Spinal cord (tissue), 10 donors: ENCODE measurements around the gene SDK2. TPM values are rescaled to one million over a fixed set of nuclear protein-coding genes. Genes with fewer than 3 reads are reported as not detected.

Experiments used
- DNase-seq, 6 donors: peaks; one replicate each; pipeline versions ENCODE4 v3.0.0 to v3.0.0-alpha.2; 2013 to 2015; ENCODE audit warnings: low spot score in 6 of 6, low read depth in 4 of 6
- H3K27ac ChIP-seq: one replicate; pipeline ENCODE4 v1.5.1; 2013; ENCODE audit warnings: low read depth, low read length, control low read depth
- H3K27me3 ChIP-seq: one replicate; pipeline ENCODE4 v1.6.1; 2013; ENCODE audit warnings: low read length; ENCODE audit not compliant: control insufficient read depth, insufficient read depth
- H3K36me3 ChIP-seq: one replicate; pipeline ENCODE4 v1.6.1; 2013; ENCODE audit warnings: low read length; ENCODE audit not compliant: control insufficient read depth, insufficient read depth
- H3K4me1 ChIP-seq: one replicate; pipeline ENCODE4 v1.6.1; 2013; ENCODE audit warnings: low read length; ENCODE audit not compliant: control insufficient read depth, insufficient read depth
- H3K4me3 ChIP-seq: one replicate; pipeline ENCODE4 v1.5.1; 2013; ENCODE audit warnings: low read depth, low read length, control low read depth
- H3K9me3 ChIP-seq: one replicate; pipeline ENCODE4 v1.6.1; 2013; ENCODE audit warnings: low read length; ENCODE audit not compliant: control insufficient read depth, insufficient read depth
- WGBS: methylation state at CpG from one replicate; pipeline ENCODE4 v1.1.5; 2013; ENCODE audit warnings: missing lambda C conversion rate; ENCODE audit not compliant: insufficient coverage; 5-methylcytosine and 5-hydroxymethylcytosine counted together
- polyA plus RNA-seq, 2 donors: library from polyadenylated mRNA; unstranded; fragments of 120-200 nt; gene quantifications; one replicate each; pipeline ENCODE4 v1.2.1, GENCODE V29; 2013; ENCODE audit not compliant: insufficient read length in 2 of 2
- total RNA-seq, 2 donors: library from RNA; depleted of rRNA in 1 of 2; stranded (reverse); fragments of 120-200 nt in 1 of 2; fragments of >200 nt in 1 of 2; gene quantifications; one replicate each; pipeline versions ENCODE4 v1.2.3 to v1.2.4, GENCODE V29; 2013 to 2014
- donor health status: healthy.

SDK2 gene
- total and polyA plus RNA-seq, 4 donors: 10.9 to 14.4 (median 12.7) TPM

GRCh38 chr17:73549841-73550430 lies 94.3 kb downstream of the SDK2 start:
- 73% methylated on average over 7 of the region's 12 CpGs for WGBS
- Histone ChIP-seq H3K4me3 (no peak overlapping the region), H3K27me3 (peaks cover 6% of the 10 kb centered on the region), H3K27ac (no peak overlapping the region), H3K9me3 (no peaks in the 10 kb centered on the region), H3K36me3 (peaks cover 3% of the 10 kb centered on the region), H3K4me1 (peaks cover 79% of the 10 kb centered on the region)
- DNase-seq: no peak

GRCh38 chr17:73548620-73549311 lies 95.5 kb downstream of the SDK2 start:
- H3K36me3 ChIP-seq: peaks cover 3% of the 10 kb centered on the region
- WGBS: 62% methylated on average over 11 of the region's 11 CpGs
- peaks cover 6% of the 10 kb centered on the region for H3K27me3 ChIP-seq
- no peak for DNase-seq
- H3K4me3 ChIP-seq: no peak overlapping the region
- no peak overlapping the region for H3K27ac ChIP-seq
- peaks cover 75% of the 10 kb centered on the region for H3K4me1 ChIP-seq
- H3K9me3 ChIP-seq: no peaks in the 10 kb centered on the region

- DNase-seq: no peak
- Histone ChIP-seq H3K27ac (no peak overlapping the region), H3K36me3 (peaks cover 3% of the 10 kb centered on the region), H3K4me1 (peaks cover 70% of the 10 kb centered on the region), H3K9me3 (no peaks in the 10 kb centered on the region), H3K27me3 (peaks cover 6% of the 10 kb centered on the region), H3K4me3 (no peak overlapping the region)
- WGBS: 100% methylated on average over 2 of the region's 6 CpGs
Measured at GRCh38 chr17:73547790-73548189, 96.5 kb downstream of the SDK2 start.

- Histone ChIP-seq H3K36me3 (peaks cover 3% of the 10 kb centered on the region), H3K4me3 (no peak overlapping the region), H3K9me3 (no peaks in the 10 kb centered on the region), H3K4me1 (peaks cover 70% of the 10 kb centered on the region), H3K27me3 (peaks cover 6% of the 10 kb centered on the region), H3K27ac (no peak overlapping the region)
- no peak for DNase-seq
- 72% methylated on average over 12 of the region's 12 CpGs for WGBS
Measured at GRCh38 chr17:73546770-73547536, 97.3 kb downstream of the SDK2 start.

- DNase-seq: peak in 1 of 6 donors; percentile 63
- Histone ChIP-seq H3K4me3 (no peak overlapping the region), H3K4me1 (peaks cover 68% of the 10 kb centered on the region), H3K27me3 (peaks cover 6% of the 10 kb centered on the region), H3K9me3 (no peaks in the 10 kb centered on the region), H3K36me3 (peaks cover 3% of the 10 kb centered on the region), H3K27ac (no peak overlapping the region)
- WGBS: 79% methylated on average over 8 of the region's 11 CpGs
Measured at GRCh38 chr17:73546114-73546513, 98.1 kb downstream of the SDK2 start.

- Histone ChIP-seq H3K4me1 (peaks cover 65% of the 10 kb centered on the region), H3K9me3 (no peaks in the 10 kb centered on the region), H3K27ac (no peak overlapping the region), H3K27me3 (peaks cover 6% of the 10 kb centered on the region), H3K4me3 (no peak overlapping the region), H3K36me3 (peaks cover 3% of the 10 kb centered on the region)
- WGBS: 82% methylated on average over 5 of the region's 17 CpGs
- DNase-seq: no peak
Measured at GRCh38 chr17:73545109-73546032, 98.9 kb downstream of the SDK2 start.

GRCh38 chr17:73544333-73544732 lies 99.9 kb downstream of the SDK2 start:
- H3K27me3 ChIP-seq: peaks cover 6% of the 10 kb centered on the region
- DNase-seq: no peak
- no peak overlapping the region for H3K27ac ChIP-seq
- peaks cover 59% of the 10 kb centered on the region for H3K4me1 ChIP-seq
- WGBS: 99% methylated on average over 4 of the region's 5 CpGs
- H3K36me3 ChIP-seq: peaks cover 3% of the 10 kb centered on the region
- no peaks in the 10 kb centered on the region for H3K9me3 ChIP-seq
- no peak overlapping the region for H3K4me3 ChIP-seq

- no peak for DNase-seq
- no peak overlapping the region for H3K4me3 ChIP-seq
- no peaks in the 10 kb centered on the region for H3K9me3 ChIP-seq
- peaks cover 3% of the 10 kb centered on the region for H3K27me3 ChIP-seq
- H3K36me3 ChIP-seq: peaks cover 3% of the 10 kb centered on the region
- 63% methylated on average over 8 of the region's 9 CpGs for WGBS
- peaks cover 65% of the 10 kb centered on the region for H3K4me1 ChIP-seq
- H3K27ac ChIP-seq: peak overlapping the region; percentile 16
Measured at GRCh38 chr17:73542323-73542722, 101.9 kb downstream of the SDK2 start.

- H3K4me3 ChIP-seq: no peak overlapping the region
Measured at GRCh38 chr17:73541561-73541981, 102.7 kb downstream of the SDK2 start.

More at GRCh38 chr17:73541561-73541981, 102.7 kb downstream of the SDK2 start:
- peaks cover 3% of the 10 kb centered on the region for H3K36me3 ChIP-seq
- H3K27me3 ChIP-seq: peaks cover 3% of the 10 kb centered on the region
- 84% methylated on average over 12 of the region's 16 CpGs for WGBS
- H3K27ac ChIP-seq: no peak overlapping the region
- peak in 2 of 6 donors; percentile 36 to 84 for DNase-seq
- peaks cover 68% of the 10 kb centered on the region for H3K4me1 ChIP-seq
- H3K9me3 ChIP-seq: no peaks in the 10 kb centered on the region
